Heart right ventricle (tissue), 16 donors: ENCODE data around the gene MOBP. TPM values are rescaled to one million over a fixed set of nuclear protein-coding genes. Genes with fewer than 3 reads are reported as not detected.

Experiments used
- ATAC-seq, 8 donors: fragments of 200-7000 bp; cut with Tn5 transposase; one replicate each; pipeline ENCODE4 v1.9.1; 2020; ENCODE audit warnings: mild to moderate bottlenecking in 8 of 8, moderate library complexity in 8 of 8, moderate number of reproducible peaks in 1 of 8
- DNase-seq, 2 donors: peaks; one replicate each; pipeline ENCODE4 v3.0.0-alpha.2; 2020
- H3K27ac ChIP-seq, 10 donors: fragments of 200-600 bp; sonication (generic) in 2 of 10; one replicate each; pipeline versions ENCODE4 v1.5.0 to v1.8.0; 2020 to 2022; ENCODE audit warnings: mild to moderate bottlenecking in 3 of 10
- H3K27me3 ChIP-seq, 7 donors: fragments of 200-600 bp; one replicate each; pipeline ENCODE4 v1.8.0; 2021 to 2022; ENCODE audit warnings: mild to moderate bottlenecking in 2 of 7
- H3K36me3 ChIP-seq, 9 donors: fragments of 200-600 bp; sonication (generic) in 1 of 9; one replicate each; pipeline versions ENCODE4 v1.5.0 to v1.8.0; 2020 to 2022; ENCODE audit warnings: mild to moderate bottlenecking in 2 of 9
- H3K4me1 ChIP-seq, 9 donors: fragments of 200-600 bp; sonication (generic) in 1 of 9; one replicate each; pipeline versions ENCODE4 v1.5.0 to v1.8.0; 2020 to 2022; ENCODE audit warnings: mild to moderate bottlenecking in 4 of 9
- H3K4me3 ChIP-seq, 10 donors: fragments of 200-600 bp; sonication (generic) in 2 of 10; one replicate each; pipeline versions ENCODE4 v1.5.0 to v1.8.0; 2020 to 2022; ENCODE audit warnings: mild to moderate bottlenecking in 7 of 10, moderate library complexity in 2 of 10
- H3K9me3 ChIP-seq, 11 donors: fragments of 200-600 bp in 10 of 11; sonication (generic) in 2 of 11; one replicate each; pipeline versions ENCODE4 v1.5.0 to v1.8.0; 2013 to 2022; ENCODE audit warnings: mild to moderate bottlenecking in 2 of 11, control low read depth in 1 of 11, moderate library complexity in 1 of 11
- WGBS, 2 donors: extraction: QIAGEN DNeasy Blood & Tissue Kit; methylation state at CpG; one replicate each; pipeline ENCODE4 v1.1.7; 2013; ENCODE audit warnings: inconsistent platforms in 1 of 2; 5-methylcytosine and 5-hydroxymethylcytosine counted together
- intact Hi-C, 10 donors: fragments of 100-400 bp; cut with DNase I; formaldehyde crosslinking; loops; one replicate each; pipeline versions ENCODE4 v1.11.1 to v1.14.2; 2022
- polyA plus RNA-seq, 2 donors: library from polyadenylated mRNA; stranded (reverse); fragments of 200-250 nt; gene quantifications; one replicate each; pipeline ENCODE4 v1.2.3, GENCODE V29; 2013
- total RNA-seq, 10 donors: library from RNA; stranded (reverse); fragmentation: NEBNext Ultra II Directional in 3 of 10; extraction: Animal tissue kit (Norgen Biotek cat#: 25700) in 3 of 10; gene quantifications; one replicate each; pipeline versions ENCODE4 v1.2.1 to v1.2.4, GENCODE V29; 2021 to 2023
- TF ChIP-seq, protein P1 (sequence below), 9 donors: fragments of 200-600 bp; sonication (generic) in 2 of 9; IDR thresholded peaks; one replicate each; pipeline versions ENCODE4 v1.5.0 to v1.8.0; 2021 to 2022; ENCODE audit warnings: antibody characterized with exemption in 9 of 9, mild to moderate bottlenecking in 5 of 9, moderate library complexity in 1 of 9
- donor health status: Arrhythmogenic right ventricular cardiomyopathy.
- donor health status: ischemic (EF 13 %, LVEDD 7.1; RV severe dilation, severe dysfunction).
- donor health status: healthy with polysubstance abuse.
- donor health status: DM: no; HTN: yes; CAD: no.
- donor health status: DM: no; HTN: no; CAD: no.
- donor health status: ischemic (EF 25% LVEDD 6.9; RV normal size, moderate dysfunction).
- donor health status: ischemic (EF 25% LVEDD 5.7; RV mildly dilated, moderate dysfunction).
- donor health status: healthy.
- donor health status: DM: yes; HTN: yes; CAD: no.
- donor health status: Ischemic cardiomyopathy.
- donor health status: ischemic (EF 35%, LVEDD 5.7; RV mildly dilated, moderate dysfunction).
- donor health status: nonischemic (EF 11% LVEDD 7.7; RV severe dilation, severe dysfunction).
- donor health status: DM: yes; HTN: yes; CAD: no.
- donor health status: PGD.
- donor health status: ischemic (EF 29% LVEDD 5.4; RV normal size, mild dysfunction).
- donor health status: nonischemic (EF 23%, LVEDD 6.1; RV moderate dilation, normal function).

Gene MOBP
- total and polyA plus RNA-seq, 12 donors: 0.01 to 0.59 (median 0.11) TPM; not detected in 7

DNA sequence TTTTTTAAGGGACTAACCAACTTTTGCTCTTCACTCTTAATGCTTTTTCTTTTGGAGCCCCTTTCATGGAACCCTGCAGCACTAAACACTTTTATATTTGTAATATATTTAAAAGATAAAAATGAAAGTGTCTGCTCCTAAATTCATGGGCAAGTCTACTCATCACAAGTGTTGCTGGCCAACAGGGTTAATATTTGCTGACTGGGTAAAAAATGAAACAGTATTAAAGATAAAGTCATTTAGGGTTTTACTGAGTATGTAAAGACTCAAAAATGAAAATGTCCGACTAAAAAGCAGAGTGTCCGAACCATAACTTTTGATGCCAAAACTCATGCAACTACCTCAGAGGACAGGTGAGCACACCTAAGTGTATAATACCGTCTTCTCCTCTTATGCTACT, 54.0 kb downstream of the MOBP start:
- TF ChIP-seq, protein P1, sequence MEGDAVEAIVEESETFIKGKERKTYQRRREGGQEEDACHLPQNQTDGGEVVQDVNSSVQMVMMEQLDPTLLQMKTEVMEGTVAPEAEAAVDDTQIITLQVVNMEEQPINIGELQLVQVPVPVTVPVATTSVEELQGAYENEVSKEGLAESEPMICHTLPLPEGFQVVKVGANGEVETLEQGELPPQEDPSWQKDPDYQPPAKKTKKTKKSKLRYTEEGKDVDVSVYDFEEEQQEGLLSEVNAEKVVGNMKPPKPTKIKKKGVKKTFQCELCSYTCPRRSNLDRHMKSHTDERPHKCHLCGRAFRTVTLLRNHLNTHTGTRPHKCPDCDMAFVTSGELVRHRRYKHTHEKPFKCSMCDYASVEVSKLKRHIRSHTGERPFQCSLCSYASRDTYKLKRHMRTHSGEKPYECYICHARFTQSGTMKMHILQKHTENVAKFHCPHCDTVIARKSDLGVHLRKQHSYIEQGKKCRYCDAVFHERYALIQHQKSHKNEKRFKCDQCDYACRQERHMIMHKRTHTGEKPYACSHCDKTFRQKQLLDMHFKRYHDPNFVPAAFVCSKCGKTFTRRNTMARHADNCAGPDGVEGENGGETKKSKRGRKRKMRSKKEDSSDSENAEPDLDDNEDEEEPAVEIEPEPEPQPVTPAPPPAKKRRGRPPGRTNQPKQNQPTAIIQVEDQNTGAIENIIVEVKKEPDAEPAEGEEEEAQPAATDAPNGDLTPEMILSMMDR (IDR thresholded peaks at IDR 0.05): no peak
- peaks cover 0 to 19% (median 6%) of the 10 kb centered on the region in 7 donors for H3K27me3 ChIP-seq
- no peak for DNase-seq
- intact Hi-C loops: no loop called here
- ATAC-seq: no peak
- H3K9me3 ChIP-seq: peaks cover 0 to 16% (median 4%) of the 10 kb centered on the region in 11 donors
- no peaks in the 10 kb centered on the region for H3K4me1 ChIP-seq
- 87 to 90% methylated on average over 3 of the region's 3 CpGs for WGBS, 2 donors
- no peaks in the 10 kb centered on the region for H3K36me3 ChIP-seq
- H3K4me3 ChIP-seq: no peak overlapping the region
- H3K27ac ChIP-seq: no peak overlapping the region

- DNase-seq: no peak
- peaks cover 0 to 19% (median under 1%) of the 10 kb centered on the region in 7 donors for H3K27me3 ChIP-seq
- no peak overlapping the region for H3K27ac ChIP-seq
- H3K4me3 ChIP-seq: no peak overlapping the region
- H3K36me3 ChIP-seq: no peaks in the 10 kb centered on the region
- H3K4me1 ChIP-seq: no peaks in the 10 kb centered on the region
- TF ChIP-seq, protein P1 (IDR thresholded peaks at IDR 0.05): no peak
- intact Hi-C loops: no loop called here
- no peak for ATAC-seq
- WGBS, 2 donors: 61 to 67% methylated on average over 1 of the region's 1 CpG
- H3K9me3 ChIP-seq: peaks cover 0 to 16% (median 4%) of the 10 kb centered on the region in 11 donors
Measured at GRCh38 chr3:39524107-39524506, 56.6 kb downstream of the MOBP start.

DNA sequence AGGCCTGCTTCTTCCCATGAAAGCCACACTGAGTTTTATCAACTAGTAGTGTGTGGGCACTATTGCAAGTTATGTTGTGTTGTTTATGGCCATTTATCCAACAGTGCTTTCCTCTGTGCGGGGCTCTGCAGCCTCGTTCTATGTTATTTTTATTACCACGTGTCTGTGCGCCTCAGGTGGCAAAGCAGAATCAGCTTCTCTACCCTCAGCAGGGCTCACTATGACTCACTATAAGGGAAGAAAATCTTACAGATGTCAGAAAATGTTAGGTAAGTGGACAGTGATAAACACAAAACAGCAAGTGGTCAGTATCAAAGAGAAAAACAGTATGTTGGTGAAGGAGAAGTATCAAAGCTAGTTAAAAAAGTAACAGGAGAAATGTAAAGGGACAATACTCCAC, 61.4 kb downstream of the MOBP start:
- Histone ChIP-seq H3K4me1 (peaks cover 0 to 20% (median 0%) of the 10 kb centered on the region in 9 donors), H3K9me3 (peaks cover 0 to 8% (median 3%) of the 10 kb centered on the region in 11 donors), H3K36me3 (no peaks in the 10 kb centered on the region), H3K27ac (no peak overlapping the region), H3K4me3 (no peak overlapping the region), H3K27me3 (peaks cover 0 to under 1% (median 0%) of the 10 kb centered on the region in 7 donors)
- TF ChIP-seq, protein P1 (IDR thresholded peaks at IDR 0.05): no peak
- WGBS, 2 donors: 82 to 86% methylated on average over 4 of the region's 4 CpGs
- intact Hi-C loops: no loop called here
- DNase-seq (no peak), ATAC-seq (no peak)

GRCh38 chr3:39529577-39529976, 62.1 kb downstream of the MOBP start:
- peaks cover 0 to 20% (median 0%) of the 10 kb centered on the region in 9 donors for H3K4me1 ChIP-seq
- TF ChIP-seq, protein P1 (IDR thresholded peaks at IDR 0.05): no peak
- H3K27ac ChIP-seq: no peak overlapping the region
- 81 to 82% methylated on average over 9 of the region's 9 CpGs for WGBS, 2 donors
- H3K4me3 ChIP-seq: no peak overlapping the region
- no peak for DNase-seq
- no peak for ATAC-seq
- intact Hi-C loops: no loop called here
- H3K36me3 ChIP-seq: no peaks in the 10 kb centered on the region
- H3K9me3 ChIP-seq: peaks cover 0 to under 1% (median 0%) of the 10 kb centered on the region in 11 donors
- H3K27me3 ChIP-seq: no peaks in the 10 kb centered on the region
